Activated naive CD8-positive, alpha-beta T cell treated with anti-CD3 and anti-CD28 coated beads for 36 hours (primary cell): ENCODE data around the gene ATCAY. TPM values are rescaled to one million over a fixed set of nuclear protein-coding genes. Genes with fewer than 3 reads are reported as not detected.

ENCODE experiments used
- DNase-seq: peaks from one replicate; pipeline ENCODE4 v3.0.0; 2021
- H3K27ac Mint-ChIP-seq: one replicate; pipeline ENCODE4 v1.8.0; 2022; ENCODE audit warnings: mild to moderate bottlenecking, moderate library complexity, mixed read lengths
- H3K27me3 Mint-ChIP-seq: one replicate; pipeline ENCODE4 v1.8.0; 2022; ENCODE audit warnings: mild to moderate bottlenecking, mixed read lengths
- H3K36me3 Mint-ChIP-seq: one replicate; pipeline ENCODE4 v1.8.0; 2021; ENCODE audit warnings: mild to moderate bottlenecking, mixed read lengths
- H3K4me1 Mint-ChIP-seq: one replicate; pipeline ENCODE4 v1.8.0; 2021; ENCODE audit warnings: mixed read lengths
- H3K4me3 Mint-ChIP-seq: one replicate; pipeline ENCODE4 v1.8.0; 2022; ENCODE audit warnings: mild to moderate bottlenecking, moderate library complexity, mixed read lengths
- H3K9me3 Mint-ChIP-seq: one replicate; pipeline ENCODE4 v1.8.0; 2022; ENCODE audit warnings: mixed read lengths
- total RNA-seq, 2 experiments: library from RNA; stranded (reverse); gene quantifications; one replicate each; pipeline ENCODE4 v1.2.3, GENCODE V29; 2021

Gene ATCAY
- total RNA-seq, 2 experiments from 2014 or later: not detected

GRCh38 chr19:3849787-3850186 lies 30.7 kb upstream of the ATCAY start:
- no peak for DNase-seq
- Mint-ChIP-seq H3K4me3 (no peak overlapping the region), H3K27ac (no peak overlapping the region), H3K36me3 (peaks cover 8% of the 10 kb centered on the region), H3K9me3 (peaks cover 12% of the 10 kb centered on the region), H3K4me1 (no peaks in the 10 kb centered on the region), H3K27me3 (no peaks in the 10 kb centered on the region)

- Mint-ChIP-seq H3K4me1 (no peaks in the 10 kb centered on the region), H3K27me3 (no peaks in the 10 kb centered on the region), H3K27ac (no peak overlapping the region), H3K4me3 (no peak overlapping the region), H3K36me3 (peaks cover 8% of the 10 kb centered on the region), H3K9me3 (peaks cover 12% of the 10 kb centered on the region)
- no peak for DNase-seq
Measured at GRCh38 chr19:3850320-3850972, 30.0 kb upstream of the ATCAY start.

- H3K4me3 Mint-ChIP-seq: no peak overlapping the region
- peaks cover 12% of the 10 kb centered on the region for H3K9me3 Mint-ChIP-seq
- no peaks in the 10 kb centered on the region for H3K27me3 Mint-ChIP-seq
- peaks cover 8% of the 10 kb centered on the region for H3K36me3 Mint-ChIP-seq
- no peak for DNase-seq
- no peaks in the 10 kb centered on the region for H3K4me1 Mint-ChIP-seq
- no peak overlapping the region for H3K27ac Mint-ChIP-seq
Measured at GRCh38 chr19:3851254-3852176, 29.0 kb upstream of the ATCAY start.

GRCh38 chr19:3852177-3852511 lies 28.3 kb upstream of the ATCAY start:
- H3K4me1 Mint-ChIP-seq: no peaks in the 10 kb centered on the region
- peaks cover 8% of the 10 kb centered on the region for H3K36me3 Mint-ChIP-seq
- H3K27ac Mint-ChIP-seq: no peak overlapping the region
- H3K4me3 Mint-ChIP-seq: no peak overlapping the region
- no peaks in the 10 kb centered on the region for H3K27me3 Mint-ChIP-seq
- no peak for DNase-seq
- peaks cover 12% of the 10 kb centered on the region for H3K9me3 Mint-ChIP-seq

GRCh38 chr19:3852614-3853254 lies 27.8 kb upstream of the ATCAY start:
- peaks cover 8% of the 10 kb centered on the region for H3K36me3 Mint-ChIP-seq
- H3K4me1 Mint-ChIP-seq: no peaks in the 10 kb centered on the region
- peaks cover 12% of the 10 kb centered on the region for H3K9me3 Mint-ChIP-seq
- no peak overlapping the region for H3K27ac Mint-ChIP-seq
- H3K4me3 Mint-ChIP-seq: no peak overlapping the region
- no peaks in the 10 kb centered on the region for H3K27me3 Mint-ChIP-seq
- no peak for DNase-seq

- Mint-ChIP-seq H3K4me3 (no peak overlapping the region), H3K36me3 (peaks cover 4% of the 10 kb centered on the region), H3K27me3 (no peaks in the 10 kb centered on the region), H3K27ac (no peak overlapping the region), H3K9me3 (peaks cover 12% of the 10 kb centered on the region), H3K4me1 (no peaks in the 10 kb centered on the region)
- no peak for DNase-seq
Measured at GRCh38 chr19:3855320-3855719, 25.2 kb upstream of the ATCAY start.

- DNase-seq: no peak
- H3K4me3 Mint-ChIP-seq: no peak overlapping the region
- H3K27ac Mint-ChIP-seq: no peak overlapping the region
- no peaks in the 10 kb centered on the region for H3K9me3 Mint-ChIP-seq
- H3K27me3 Mint-ChIP-seq: no peaks in the 10 kb centered on the region
- H3K36me3 Mint-ChIP-seq: no peaks in the 10 kb centered on the region
- H3K4me1 Mint-ChIP-seq: no peaks in the 10 kb centered on the region
Measured at GRCh38 chr19:3857449-3858003, 23.0 kb upstream of the ATCAY start.

GRCh38 chr19:3860499-3860898 lies 20.0 kb upstream of the ATCAY start:
- no peaks in the 10 kb centered on the region for H3K36me3 Mint-ChIP-seq
- no peaks in the 10 kb centered on the region for H3K9me3 Mint-ChIP-seq
- H3K4me1 Mint-ChIP-seq: no peaks in the 10 kb centered on the region
- no peak for DNase-seq
- H3K27ac Mint-ChIP-seq: no peak overlapping the region
- H3K4me3 Mint-ChIP-seq: no peak overlapping the region
- no peaks in the 10 kb centered on the region for H3K27me3 Mint-ChIP-seq

- Mint-ChIP-seq H3K9me3 (no peaks in the 10 kb centered on the region), H3K4me3 (no peak overlapping the region), H3K4me1 (no peaks in the 10 kb centered on the region), H3K27me3 (peaks cover 17% of the 10 kb centered on the region), H3K36me3 (no peaks in the 10 kb centered on the region), H3K27ac (no peak overlapping the region)
- DNase-seq: no peak
Measured at GRCh38 chr19:3862826-3863500, 17.5 kb upstream of the ATCAY start.

GRCh38 chr19:3863648-3864047 lies 16.8 kb upstream of the ATCAY start:
- Mint-ChIP-seq H3K36me3 (no peaks in the 10 kb centered on the region), H3K4me3 (no peak overlapping the region), H3K27me3 (peaks cover 22% of the 10 kb centered on the region), H3K4me1 (no peaks in the 10 kb centered on the region), H3K9me3 (no peaks in the 10 kb centered on the region), H3K27ac (no peak overlapping the region)
- DNase-seq: no peak

- H3K4me1 Mint-ChIP-seq: no peaks in the 10 kb centered on the region
- H3K9me3 Mint-ChIP-seq: peaks cover 7% of the 10 kb centered on the region
- H3K27me3 Mint-ChIP-seq: peaks cover 51% of the 10 kb centered on the region
- H3K27ac Mint-ChIP-seq: no peak overlapping the region
- H3K4me3 Mint-ChIP-seq: no peak overlapping the region
- DNase-seq: no peak
- H3K36me3 Mint-ChIP-seq: peaks cover 6% of the 10 kb centered on the region
Measured at GRCh38 chr19:3866910-3867638, 13.4 kb upstream of the ATCAY start.

- peaks cover 6% of the 10 kb centered on the region for H3K36me3 Mint-ChIP-seq
- H3K4me1 Mint-ChIP-seq: no peaks in the 10 kb centered on the region
- peaks cover 58% of the 10 kb centered on the region for H3K27me3 Mint-ChIP-seq
- H3K27ac Mint-ChIP-seq: no peak overlapping the region
- no peak for DNase-seq
- no peak overlapping the region for H3K4me3 Mint-ChIP-seq
- peaks cover 7% of the 10 kb centered on the region for H3K9me3 Mint-ChIP-seq
Measured at GRCh38 chr19:3867971-3868769, 12.3 kb upstream of the ATCAY start.

- H3K36me3 Mint-ChIP-seq: peaks cover 6% of the 10 kb centered on the region
- no peak within 1 kb of the TSS for H3K27ac Mint-ChIP-seq
- peaks cover 7% of the 10 kb centered on the region for H3K9me3 Mint-ChIP-seq
- H3K27me3 Mint-ChIP-seq: peaks cover 61% of the 10 kb centered on the region
- H3K4me1 Mint-ChIP-seq: no peaks in the 10 kb centered on the region
- peak; percentile 52 for DNase-seq
- no peak within 1 kb of the TSS for H3K4me3 Mint-ChIP-seq
Measured at GRCh38 chr19:3868770-3869456, 11.6 kb upstream of the ATCAY start, which contains the start of gene ZFR2. Gene ZFR2, minus strand, starts transcription at chr19:3869038. Its CDS starts 21 bp downstream, at chr19:3869017.
